T-helper 1 cell treated with Interleukin-12 subunit alpha and Interleukin-12 subunit beta and Interleukin-4 antibody, amounts not matched to agents 30 ng/mL and 1 ng/mL, for 36 hours (primary cell): ENCODE data around the gene LEMD2. TPM values are rescaled to one million over a fixed set of nuclear protein-coding genes. Genes with fewer than 3 reads are reported as not detected.

Experiments used
- intact Hi-C: fragments of 100-400 bp; cut with micrococcal nuclease; formaldehyde crosslinking; loops from one replicate; pipeline ENCODE4 v1.15.1; 2024
- total RNA-seq: library from RNA; stranded (reverse); gene quantifications from 2 replicates; pipeline ENCODE4 v1.2.3, GENCODE V29; 2022

The LEMD2 gene
- total RNA-seq, 1 donor from 2014 or later, result 77.2 TPM

DNA sequence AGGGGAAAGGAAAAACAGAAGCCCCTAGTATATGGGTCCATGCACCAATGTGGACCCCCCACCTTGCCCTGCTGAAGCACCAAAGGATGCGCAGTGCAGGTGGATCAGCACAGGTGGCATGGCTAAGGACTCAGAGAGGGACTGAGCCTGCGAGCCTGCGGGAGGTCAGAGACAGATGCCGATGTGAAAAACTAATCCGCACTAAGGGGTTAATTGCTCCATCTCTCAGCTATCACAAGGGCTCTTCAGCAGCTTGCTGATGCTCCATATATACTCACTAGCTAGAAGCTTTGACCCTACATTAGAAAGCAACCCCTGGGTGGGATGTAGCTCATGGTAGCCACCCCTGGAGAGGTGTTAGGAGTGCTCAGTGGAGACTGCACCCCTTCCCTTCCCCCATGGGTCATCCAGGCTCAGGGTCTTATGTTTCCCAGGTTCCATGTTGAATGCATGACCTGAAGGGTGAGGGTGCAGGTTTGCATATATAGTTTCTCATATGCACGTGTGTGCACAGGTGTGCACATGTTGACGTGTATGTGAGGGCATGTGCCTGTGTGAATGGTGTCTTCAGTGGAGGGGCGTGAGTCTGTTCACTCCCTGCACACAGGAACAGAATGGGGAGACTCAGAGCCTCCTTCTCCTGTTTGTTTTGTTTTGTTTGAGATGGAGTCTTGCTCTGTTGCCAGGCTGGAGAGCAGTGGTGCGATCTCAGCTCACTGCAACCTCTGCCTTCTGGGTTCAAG, 28.9 kb downstream of the LEMD2 start:
- intact Hi-C loops, result no loop called here

DNA sequence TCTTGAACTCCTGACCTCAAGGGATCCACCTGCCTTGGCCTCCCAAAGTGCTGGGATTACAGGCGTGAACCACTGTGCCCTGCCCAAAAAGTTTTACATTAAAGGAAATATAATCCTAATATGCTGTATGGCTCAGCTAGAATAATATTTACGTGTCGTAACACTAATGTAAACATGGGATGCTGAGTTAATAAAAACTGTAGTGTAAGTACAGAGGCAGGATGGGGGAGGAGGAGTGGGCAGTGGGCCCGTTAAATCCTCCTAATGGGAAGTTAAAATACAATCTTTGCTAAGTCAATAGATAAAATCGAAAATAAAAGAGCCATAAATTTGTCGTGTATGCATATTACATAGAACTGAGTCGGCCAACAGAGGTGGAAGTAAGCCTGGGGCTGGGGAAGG, 30.1 kb downstream of the LEMD2 start:
- intact Hi-C loops, result no loop called here

DNA sequence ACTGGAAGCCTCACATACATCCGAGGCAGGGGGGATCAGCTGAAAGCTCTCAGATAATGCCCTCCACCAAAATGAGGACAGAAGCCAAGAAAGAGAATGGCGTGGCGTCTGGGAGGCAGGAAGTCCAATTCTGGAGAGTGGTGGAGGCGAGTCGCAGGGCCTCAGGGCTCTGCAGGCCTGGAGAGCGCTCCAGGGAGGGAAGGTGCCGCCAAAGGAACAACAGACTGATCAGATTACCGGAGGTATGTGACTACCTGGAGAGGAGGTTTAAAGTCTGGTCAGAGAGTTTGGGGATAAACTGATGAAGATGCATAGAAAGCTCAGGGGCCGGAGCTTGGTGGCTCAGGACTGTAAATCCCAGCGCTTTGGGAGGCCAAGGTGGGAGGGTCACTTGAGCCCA, 31.0 kb downstream of the LEMD2 start:
- intact Hi-C loops, result no loop called here

DNA sequence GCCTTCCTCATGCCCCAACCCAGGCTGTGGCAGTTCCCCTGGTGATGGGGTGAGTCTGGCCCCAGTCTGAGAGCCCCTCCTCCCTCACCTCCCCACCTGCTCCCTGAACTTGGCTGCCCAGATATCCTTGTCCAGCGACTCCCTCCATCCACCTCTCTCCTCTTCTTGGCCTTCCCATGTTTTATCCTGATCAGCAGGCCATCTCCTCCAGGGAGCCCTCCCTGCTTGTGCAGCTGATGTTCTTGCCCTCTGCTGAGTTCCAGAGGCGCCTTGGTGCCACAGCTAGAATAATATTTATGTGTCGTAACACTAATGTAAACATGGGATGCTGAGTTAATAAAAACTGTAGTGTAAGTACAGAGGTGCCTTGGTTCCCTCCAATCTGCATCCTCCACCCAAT, 31.8 kb downstream of the LEMD2 start:
- intact Hi-C loops, result no loop called here

DNA sequence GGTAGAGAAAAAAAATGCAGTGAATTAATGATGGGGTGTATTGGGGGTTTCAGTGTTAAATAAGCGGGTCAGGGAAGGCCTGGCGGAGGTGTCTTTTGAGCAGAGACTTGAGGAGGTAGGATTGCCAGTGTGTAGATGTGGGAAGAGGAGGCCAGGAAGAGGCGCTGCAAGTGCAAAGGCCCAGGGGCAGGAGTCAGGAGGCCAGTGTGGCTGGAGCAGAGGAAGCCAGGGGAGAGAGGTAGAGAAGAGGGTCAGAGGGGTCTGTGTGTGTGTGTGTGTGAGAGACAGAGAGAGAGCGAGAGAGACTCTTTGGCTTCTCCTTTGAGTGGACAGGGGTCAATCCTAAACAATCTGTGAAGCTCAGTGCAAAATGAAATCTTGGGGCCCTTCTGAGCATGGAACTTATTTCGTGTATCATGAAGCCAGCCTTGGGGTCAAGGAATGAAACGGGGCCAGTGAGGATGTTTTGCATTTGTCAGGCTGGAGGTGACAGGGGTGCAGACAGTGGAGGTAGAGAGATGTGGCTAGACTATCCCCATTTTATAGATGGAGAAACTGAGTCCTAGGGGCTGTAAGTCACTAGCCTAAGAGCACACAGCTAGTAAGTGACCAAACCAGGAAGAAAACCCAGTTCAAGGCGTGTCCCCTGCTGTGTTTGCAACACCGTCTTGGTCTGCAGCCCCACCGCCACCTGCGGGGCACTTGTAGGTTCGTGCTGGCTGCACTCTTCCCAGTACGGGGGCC, 32.5 kb downstream of the LEMD2 start:
- intact Hi-C loops, result no loop called here

DNA sequence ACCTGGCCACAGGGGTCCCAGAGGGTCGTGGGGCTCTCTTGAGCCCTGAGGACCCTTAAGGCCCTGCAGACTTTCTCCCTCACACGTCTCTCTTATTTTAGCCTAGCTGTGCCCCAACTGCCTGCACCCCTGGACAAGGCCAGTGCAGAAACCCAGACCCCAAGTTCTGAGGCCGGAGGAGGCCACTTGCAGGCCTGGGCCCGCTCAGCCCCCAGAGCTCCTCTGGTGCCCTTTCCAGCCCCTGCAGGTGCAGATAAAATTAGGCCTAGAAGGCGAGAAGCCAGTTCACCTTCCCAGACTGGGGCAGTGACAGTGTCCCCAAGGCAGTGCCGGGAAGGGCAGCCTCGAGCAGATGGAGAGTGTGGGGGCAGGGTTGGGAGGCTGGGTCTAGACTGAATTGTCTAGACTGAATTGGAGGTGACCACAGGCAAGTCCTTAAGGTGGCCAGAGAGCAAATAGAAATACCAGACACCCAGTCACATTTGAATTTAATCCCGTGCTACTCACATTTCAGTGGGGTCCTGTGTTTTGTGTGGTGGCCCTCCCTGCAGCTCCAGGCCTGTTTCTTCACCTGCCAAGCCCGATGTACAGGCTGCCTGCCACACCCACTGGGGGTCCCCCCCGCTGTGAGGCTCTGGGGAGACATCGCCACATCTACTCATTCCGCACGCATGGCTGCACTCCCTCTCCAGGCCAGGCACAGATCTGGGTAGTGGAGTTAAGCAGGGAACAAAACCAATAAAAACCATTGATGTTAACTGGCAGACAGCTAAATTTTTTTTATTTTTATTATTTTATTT, 33.7 kb downstream of the LEMD2 start:
- intact Hi-C loops, result no loop called here

DNA sequence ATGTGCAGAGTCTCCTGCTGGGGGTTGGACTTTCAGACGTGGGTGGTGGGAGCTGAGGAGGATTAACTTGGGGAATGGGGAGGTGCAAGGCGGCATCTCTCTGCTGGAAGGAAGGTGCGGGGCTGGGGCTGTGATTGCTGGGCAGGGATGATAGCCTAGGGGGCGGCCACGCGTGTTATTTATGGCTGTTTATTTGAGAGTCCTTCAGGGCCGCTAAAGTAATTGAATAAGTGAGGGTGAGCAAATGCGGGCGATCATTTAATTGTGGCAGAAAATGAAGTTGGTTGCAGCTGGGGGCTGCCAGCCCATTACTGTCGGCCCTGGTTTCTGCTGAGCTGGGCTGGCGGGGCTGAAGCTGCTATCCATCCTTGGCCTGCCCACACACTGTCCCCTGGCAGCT, 34.7 kb downstream of the LEMD2 start:
- intact Hi-C loops, result no loop called here

DNA sequence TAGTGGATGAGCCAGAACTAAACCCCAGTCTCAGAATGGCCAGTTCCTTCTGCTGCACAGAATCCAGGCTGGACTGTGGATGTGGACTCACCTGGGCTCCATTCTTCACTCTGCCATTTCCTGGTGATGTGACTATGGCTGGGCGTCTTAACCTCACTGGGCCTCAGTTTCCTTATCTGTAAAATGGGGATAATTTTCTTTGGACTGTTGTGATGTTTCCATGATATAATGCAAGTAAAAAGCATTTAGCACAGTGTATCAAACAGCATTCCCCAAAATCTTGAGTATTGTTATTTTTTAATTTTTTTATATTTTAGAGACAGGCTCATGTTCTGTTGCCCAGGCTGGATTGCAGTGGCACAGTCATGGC, 36.3 kb downstream of the LEMD2 start:
- intact Hi-C loops, result no loop called here

DNA sequence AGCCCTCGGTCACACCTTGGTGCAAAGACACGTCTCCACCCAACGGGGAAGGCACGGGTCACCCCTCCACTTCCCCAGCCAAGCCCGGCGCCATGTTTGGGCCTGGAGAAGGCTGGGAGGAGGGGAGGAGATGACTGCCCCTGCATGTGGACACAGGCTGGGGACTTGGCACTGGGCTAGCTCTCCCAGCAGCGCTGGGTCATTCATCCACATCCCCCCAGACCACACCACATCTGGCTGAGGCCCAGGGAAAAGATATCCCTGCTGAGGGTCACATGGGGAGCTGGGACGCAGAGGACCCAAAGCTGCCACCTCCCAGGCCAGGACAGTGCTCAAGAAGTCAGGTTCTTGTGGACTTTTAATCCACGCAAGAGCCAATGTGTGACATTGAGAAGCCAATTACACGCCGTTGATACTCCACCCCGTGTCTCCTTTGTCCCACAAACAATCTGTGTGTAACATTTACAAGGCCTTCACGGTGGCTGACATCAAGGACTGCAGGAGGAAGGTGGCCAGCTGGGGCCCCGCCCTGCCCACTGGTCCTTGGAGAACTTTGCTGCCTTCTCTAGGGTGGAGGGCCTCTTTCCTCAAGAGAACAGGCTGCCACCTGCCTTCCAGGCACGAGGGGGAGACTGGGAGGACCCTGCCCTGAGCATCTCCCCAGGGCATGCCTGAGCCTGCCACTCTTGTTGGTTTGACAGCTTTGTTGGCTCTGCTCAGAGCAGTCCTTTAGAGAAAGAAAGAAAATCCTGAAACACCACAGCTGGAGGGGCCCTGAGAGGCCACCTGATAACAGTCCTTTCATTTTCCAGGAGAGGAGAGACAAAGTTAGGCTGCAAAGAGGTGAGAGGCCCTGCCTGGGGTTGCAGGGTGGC, 36.9 kb downstream of the LEMD2 start:
- intact Hi-C loops, result no loop called here

DNA sequence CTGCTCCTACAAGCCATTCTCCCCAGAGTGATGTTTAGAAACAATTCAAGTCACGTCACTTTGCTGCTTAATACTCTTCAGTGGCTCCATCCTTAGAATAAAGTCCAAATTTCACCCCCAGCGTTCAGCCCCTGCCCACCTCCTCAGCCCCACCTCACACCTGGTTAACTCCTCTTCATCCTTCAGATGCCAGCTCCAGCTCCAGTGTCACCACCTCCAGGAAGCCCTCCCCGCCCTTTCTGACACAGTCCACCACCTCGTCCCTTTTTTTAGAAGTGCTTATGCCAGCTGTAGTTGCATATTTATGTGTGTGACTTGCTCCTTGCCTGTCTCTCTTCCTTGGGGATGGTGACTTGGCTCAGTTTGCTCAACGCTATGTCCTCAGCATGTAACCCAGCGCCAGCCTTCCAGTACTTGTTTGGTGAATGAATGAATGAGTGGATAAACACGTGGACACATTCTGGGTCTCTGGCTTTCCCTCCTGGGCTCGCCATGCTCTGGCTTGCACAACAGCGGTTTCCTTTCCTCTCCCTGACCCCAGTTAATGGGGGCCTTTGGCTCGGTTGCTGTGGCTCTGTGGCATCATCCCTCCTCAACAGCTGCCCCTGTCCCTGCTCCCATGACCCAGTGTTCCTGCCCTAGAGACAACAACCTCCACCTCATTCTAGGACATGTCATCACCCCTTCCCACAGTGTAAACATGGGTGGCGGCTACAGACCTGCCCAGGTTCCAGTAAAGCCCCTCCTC, 38.5 kb downstream of the LEMD2 start:
- intact Hi-C loops, result no loop called here

DNA sequence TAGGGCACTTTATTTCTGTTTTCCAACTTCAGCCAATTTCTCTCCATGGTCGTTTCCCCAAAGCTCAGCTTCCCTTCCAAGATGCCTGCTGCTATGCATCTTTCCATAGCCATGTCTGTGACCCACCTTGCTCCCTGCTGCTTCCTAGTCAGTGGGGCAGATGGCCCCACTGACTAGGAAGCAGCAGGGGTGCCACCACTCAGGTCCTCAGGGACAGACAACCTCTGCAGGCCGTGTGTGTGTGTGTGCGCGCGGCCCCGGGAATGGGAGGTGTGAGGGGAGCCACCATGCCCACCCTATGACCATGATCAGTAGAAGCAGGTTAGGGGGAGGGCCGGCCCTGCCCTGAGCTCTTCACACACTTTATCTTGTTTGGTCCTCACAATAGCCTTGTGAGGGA, 39.5 kb downstream of the LEMD2 start:
- intact Hi-C loops, result no loop called here

DNA sequence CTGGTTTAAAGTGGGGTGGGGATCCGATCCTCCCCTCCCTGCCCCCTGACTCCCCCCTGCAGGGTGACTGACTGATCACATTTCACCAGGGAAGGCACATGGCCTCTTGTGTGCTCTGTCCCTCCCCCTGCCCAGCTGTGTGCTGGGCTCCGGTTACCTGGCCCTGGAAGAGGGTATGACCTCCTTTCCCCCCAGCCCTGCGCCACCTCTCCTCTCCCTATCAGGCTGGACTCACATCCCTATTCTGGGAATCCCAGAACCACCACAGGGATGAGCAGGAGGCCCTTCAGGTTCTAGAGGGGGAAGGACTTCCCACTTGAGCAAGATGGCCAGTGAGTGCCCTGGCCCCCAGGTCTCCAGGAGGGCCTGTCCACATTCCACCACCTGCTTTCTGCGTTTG, 40.1 kb downstream of the LEMD2 start:
- intact Hi-C loops, result no loop called here

DNA sequence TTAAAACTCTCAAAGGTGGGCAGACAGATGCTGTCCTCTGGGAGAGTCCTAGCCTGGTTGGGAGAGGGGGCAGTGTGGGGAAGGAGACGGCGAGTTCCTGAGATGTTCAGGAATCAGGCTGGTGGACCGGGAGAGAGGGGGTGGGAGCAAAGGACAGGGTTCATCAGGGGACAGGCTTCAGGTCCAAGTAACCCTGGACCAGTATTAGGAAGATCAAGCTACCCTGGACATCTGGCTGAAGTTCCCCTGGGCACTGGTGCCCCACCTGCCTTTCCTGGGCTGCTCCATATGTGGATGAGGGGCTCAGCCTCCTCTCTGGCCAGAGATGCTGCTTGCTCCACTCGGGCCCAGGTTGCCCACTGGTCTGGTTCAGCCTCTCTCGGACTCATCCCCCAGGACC, 41.1 kb downstream of the LEMD2 start:
- intact Hi-C loops, result no loop called here

DNA sequence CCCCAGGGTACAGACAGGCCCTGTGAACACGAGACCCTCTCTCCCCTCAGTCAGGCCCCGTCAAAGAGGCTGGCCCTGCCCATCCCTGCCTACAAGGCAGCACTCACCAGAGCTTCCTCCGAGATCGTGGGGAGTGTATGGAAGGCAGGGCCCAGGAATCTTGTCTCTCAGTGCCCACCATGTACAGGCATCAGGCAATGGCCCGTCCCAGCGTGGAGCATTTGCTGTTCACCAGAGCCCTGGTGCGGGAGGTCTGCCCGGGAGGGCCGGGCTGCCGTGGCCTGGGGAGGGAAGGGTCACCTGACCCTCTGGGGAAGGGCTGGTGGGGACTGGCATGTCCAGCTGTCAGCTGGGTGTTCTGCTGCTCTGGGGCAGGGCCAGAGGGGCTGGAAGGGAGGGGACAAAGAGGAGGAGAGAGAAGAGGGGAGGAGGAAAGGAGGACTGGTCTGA, 42.3 kb downstream of the LEMD2 start, which contains the start of gene IP6K3:
Gene IP6K3, minus strand, starts transcription at position 255 of the 450 bp plus-strand sequence. CDS start 11,429 bp downstream, outside the sequence.
- intact Hi-C loops, result no loop called here

DNA sequence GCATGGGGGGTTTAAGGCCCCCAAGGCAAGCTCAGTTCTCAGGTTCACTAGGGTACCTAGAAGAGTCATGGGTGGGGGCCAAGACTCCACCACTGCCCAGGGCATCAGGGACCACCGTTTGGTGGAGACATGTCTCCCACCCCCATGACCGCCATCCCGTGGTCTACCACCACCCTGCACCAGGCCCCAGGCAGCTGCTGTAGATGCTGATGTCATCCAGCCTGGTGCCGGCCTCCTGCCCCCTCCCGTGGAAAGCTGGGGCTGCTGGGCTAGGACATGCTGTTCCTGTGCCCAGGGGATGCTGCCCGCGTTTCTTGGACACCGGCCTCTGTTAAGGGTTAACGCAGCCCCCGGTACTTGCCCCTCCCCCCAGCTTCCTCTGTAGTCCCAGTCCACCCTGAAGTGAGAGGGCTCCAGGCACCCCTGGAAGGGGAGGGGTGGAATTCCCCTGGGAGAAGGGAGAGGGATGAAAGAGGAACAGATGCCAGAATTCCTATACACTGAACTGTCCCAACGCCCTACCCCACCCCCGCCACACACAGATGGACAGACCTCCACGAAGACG, 42.8 kb downstream of the LEMD2 start:
- intact Hi-C loops, result no loop called here

DNA sequence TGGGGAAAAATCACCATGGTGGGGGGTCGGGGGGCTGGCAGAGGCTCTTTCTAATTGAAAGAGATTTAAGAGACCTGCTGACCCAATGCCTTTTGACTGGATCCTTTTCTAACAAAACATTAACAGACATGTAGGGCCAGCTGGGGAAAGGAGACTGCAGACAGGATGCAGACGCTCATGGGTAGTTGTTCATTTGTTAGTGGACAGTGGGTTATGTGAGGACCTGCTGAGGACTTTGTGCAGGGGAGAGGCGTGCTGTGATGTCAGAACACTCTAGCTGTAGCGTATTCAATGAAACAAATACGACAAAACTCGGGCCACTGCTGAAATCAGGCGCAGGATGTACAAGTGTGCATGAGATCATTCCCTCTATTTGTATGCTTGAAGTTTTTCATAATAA, 43.4 kb downstream of the LEMD2 start:
- intact Hi-C loops, result no loop called here

DNA sequence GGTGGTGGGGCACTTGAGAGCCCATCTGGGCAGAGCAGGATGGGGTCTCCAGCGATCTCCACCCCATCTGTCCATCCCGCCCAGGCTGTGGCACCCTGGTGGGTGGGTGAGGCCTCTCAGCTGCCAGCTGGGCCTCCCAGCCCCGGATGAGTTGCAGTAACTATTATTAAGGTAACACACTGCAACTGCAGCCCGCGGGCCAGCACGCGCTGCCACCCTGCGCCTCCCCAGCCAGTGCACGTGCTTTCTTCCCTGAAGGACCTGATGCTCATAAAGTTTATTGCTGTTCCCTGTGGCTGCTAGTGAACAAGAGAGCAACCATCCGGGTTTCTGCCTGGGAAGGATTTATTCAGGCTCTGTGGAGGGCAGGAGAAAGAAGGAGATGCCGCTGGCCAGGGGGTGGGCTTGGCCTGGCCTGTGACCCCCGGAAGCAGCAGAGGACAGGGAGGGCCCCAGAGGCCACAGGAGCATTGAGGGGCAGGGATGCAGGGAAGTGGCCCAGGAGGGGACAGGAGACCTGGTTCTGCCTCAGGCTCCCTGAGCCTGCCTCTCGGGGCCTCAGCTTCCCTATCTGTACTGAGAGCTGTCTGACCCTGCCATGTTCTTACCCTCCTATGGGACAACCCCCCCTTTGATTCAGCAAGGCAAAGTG, 43.9 kb downstream of the LEMD2 start:
- intact Hi-C loops, result loop anchor here (1.0 kb wide), 4 partner anchors 17 to 409 kb away; partner anchors contain the start of gene UQCC2

DNA sequence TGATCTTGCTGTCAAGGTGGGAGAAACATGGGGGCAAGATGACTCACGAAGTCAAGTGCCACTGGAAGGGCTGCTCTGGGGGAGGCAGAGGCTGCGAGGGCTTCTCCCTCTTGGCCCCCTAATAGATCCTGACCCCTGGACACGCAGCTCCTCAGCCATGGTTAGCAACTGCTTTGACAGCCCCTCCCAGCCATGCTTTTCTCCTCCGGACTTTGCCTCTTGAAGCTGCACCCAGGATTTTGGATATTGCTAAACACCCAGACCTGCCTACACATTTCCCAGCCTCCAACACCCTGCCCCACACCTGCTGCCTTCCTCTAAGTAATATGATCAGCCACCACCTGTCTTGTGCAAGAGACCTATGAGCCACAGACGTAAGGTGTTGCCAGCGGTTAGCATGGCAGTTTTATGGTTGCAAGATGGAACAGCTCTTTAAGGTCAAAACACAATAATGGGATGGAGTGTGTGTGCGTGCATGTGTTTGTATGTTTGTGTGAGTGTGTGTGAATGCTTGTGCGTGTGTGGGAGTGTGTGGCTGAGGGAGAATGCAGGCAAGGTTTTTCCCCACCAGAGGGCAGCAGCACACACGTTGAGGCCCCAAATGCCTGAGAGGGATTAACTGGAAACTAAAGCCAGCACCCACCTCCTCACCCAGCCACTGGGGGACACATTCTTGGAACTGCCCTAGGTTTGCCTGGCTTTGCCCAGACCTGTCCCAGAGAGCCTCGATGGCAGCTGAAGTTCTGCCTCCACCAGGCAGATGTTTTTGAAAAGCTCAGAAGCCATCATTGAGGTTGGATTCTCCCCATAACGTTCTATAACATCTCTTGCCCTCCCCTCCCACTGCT, 44.7 kb downstream of the LEMD2 start:
- intact Hi-C loops, result loop anchor here (1.0 kb wide), 4 partner anchors 18 to 410 kb away; partner anchors contain the start of gene UQCC2
